Renal cortex interstitium (tissue), 11 donors: Measurements from ENCODE around the gene PPARGC1A. TPM values are rescaled to one million over a fixed set of nuclear protein-coding genes. Genes with fewer than 3 reads are reported as not detected.
A peak's percentile ranks its signal among the peaks of the same experiment; 100 is the strongest.

Source experiments
- DNase-seq, 11 donors: peaks; one replicate each; pipeline ENCODE4 v3.0.0-alpha.2; 2013; ENCODE audit warnings: low read depth in 9 of 11, low spot score in 4 of 11; ENCODE audit errors: extremely low read depth in 1 of 11
- polyA plus RNA-seq, 3 donors: library from polyadenylated mRNA; unstranded; fragments of 120-200 nt; gene quantifications; one replicate each; pipeline ENCODE4 v1.2.1, GENCODE V29; 2013; ENCODE audit not compliant: insufficient read length in 3 of 3

Gene PPARGC1A
- polyA plus RNA-seq, 3 donors, result 23.3 to 37.3 (median 30.0) TPM

GRCh38 chr4:23920716-23921446, 31.0 kb upstream of the PPARGC1A start:
- no peak for DNase-seq

DNA sequence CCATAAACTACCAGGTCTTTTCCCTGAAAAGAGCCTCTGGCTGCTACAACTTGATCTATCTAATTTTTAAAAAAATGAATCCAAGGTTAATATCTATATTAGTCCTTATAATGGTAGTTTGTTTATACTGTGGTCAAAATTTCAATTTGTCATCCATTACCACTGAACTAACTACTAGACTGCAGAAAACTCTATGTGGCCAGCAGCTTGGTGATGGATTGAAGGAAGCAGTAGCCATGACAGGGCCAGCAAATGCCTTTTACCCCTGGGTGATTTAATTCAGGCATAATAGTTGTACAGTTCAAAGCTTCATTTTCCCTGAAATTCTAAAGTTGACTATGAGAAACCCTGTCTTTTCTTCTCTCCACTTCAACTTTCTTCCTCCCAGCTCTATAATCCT, 30.4 kb upstream of the PPARGC1A start:
- DNase-seq, result no peak

DNA sequence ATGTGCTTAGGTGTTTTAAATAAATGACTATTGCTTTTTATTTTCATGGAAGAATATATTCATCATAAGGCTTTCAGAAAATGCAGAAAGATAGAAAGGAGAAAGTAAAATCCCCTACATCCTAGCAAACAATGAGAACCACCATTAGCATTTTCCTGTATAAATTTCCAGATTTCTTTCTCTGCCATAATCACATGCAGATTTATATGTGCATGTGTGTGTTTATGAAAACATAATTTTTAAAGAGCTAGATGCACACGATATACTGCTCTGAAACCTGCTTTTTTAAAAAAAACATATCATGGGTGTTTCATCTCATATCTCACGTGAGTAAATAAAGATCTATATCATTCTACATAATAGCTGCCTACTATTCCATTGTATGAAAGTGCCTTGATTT, 26.4 kb upstream of the PPARGC1A start:
- no peak for DNase-seq

DNA sequence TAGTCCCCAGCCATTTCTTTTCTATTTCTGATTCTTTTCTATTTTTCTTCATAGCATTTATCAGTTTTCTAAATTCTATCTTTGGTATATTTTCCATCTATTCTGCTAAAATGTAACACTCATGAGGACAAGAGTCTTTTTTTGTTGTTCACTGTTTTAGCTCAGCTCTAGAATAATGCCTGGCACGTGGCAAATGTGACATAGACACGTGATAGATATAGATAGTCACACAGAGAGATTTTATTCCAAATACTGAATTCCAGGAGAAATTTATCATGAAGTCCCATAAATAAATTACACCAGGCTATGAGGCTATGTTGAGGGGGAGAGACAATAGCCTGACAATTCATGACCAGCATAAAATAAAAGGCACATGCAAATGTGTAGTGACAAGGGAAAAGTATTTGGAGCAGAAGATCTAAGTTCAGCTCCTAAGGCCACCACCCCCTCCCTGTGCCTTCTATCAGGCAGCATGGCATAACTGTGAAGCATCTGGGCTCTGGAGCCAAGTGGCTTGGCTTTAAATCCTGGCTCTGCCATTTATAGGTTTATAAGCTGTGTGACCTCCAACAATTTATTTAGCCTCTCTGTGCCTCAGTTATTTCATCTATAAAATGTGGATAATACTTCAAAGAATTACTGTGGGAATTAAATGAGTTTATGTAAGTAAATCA, 25.7 kb upstream of the PPARGC1A start:
- no peak for DNase-seq

DNA sequence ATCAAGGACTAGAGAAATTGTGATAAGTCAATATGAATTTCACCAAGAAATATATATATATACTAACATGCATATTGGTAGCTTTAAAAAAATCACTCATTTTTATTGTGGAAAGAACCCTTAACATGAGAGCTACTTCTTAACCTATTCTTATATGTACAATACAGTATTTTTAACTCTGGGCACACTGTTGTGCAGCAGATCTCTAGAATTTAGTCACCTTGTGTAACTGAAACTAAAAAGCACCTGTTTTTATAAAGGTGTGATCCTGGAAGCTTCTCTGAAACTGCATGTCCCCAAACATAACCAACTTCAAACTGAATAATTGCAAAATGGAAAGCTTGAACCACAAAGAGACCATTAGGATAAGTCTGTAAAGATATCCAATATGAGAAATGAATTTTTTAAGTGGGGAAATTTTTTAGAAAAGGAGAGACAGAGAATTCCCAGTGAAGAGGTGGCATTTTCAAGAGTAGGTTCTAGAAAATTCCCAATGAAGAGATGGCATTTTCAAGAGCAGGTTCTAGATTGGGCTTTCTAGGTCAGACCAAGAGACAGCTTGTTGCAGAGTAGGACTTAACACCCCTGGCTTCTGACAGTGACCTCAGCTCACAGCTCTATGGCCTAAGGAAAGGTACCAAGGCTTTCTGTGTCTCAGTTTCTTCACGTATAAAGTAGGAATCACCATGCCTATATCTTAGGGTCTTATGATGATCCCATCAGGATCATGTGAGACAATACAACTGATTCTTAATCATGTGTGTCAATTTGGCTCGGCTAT, 22.0 kb upstream of the PPARGC1A start:
- DNase-seq, result no peak

DNA sequence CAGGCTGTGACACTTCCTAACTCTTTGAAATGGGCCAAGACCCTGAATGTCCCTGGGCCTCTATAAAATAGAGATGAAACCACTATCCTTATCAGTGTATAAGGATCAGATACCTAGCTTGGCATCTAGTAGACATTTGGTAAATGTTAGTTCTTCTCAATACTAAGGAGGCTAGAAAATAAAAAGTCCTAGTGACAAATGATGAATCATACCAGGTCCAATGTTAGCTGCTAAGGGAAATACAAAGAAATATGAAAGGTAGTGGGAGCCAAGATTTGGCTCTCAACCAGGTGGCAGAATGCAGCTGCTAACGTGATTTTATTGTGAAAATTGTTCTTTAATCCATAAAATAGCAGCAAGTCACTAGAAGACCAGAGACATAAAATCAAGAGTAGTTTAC, 19.8 kb upstream of the PPARGC1A start:
- no peak for DNase-seq

DNA sequence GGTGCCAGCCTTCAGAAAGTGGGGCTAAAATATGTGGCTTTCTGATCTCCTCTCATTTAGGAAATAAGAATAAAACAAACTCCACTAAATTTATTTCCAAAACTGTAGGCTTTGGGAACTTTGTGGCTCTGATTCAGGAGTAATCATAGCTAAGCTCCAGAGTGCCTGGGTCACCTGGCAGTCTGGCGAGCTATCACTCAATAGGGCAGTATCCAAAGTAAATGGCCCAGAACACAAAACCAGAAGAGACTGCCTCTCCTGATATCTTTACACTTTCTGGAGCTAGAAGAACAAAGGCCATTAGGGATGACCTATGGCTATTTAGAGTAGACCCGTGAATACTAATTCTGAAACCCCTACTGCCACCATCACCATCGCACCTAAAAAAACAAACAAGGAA, 17.0 kb upstream of the PPARGC1A start:
- DNase-seq, result no peak

DNA sequence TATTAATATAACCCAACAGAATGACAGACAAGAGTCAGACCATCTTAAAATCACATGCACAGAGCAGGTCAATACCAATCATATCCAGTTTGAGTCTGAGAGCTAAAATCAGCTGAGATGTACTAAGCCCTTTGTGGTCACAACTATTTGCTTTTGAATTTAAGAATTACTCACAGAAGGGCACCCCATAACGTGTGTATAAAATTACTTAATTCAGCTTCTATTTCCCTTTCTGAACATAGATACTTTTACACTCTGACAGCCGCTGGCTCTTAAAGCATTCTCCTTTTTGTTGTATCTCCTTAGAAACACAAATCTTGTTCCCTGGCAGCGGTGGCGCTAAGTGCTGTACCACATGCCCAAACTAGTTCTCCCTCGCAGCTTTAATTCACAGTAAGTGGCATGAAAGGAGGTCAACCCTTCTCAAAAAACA, 14.8 kb upstream of the PPARGC1A start:
- no peak for DNase-seq

- no peak for DNase-seq
These were observed 14.1 kb upstream of the PPARGC1A start for GRCh38 chr4:23903859-23904438.

DNA sequence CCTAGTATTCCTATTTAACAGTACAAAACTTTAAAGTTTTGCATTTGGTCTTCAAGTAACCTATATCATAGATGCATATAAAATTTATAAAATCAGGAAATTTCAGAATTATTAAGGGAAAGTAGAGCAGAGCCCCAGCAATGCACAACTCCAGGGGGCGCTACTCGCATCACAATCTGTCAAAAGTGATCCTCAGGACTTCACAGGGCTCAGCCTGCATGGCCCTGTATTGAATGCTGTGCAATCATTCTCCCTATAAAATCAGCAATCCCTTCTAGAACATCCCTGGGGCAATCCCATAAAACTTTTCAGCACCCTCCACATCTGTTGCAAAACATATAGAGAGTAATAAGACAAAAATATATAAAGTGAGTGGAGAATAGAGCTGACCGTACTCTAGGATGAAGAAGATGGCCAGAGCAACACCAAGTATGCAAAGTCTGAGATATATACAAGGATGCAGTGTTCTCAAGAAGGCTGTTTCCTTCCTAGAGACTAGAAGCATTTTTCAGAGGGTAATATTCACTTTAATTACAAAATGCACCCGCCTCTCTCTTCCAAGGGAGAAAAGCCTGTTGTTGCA, 12.5 kb upstream of the PPARGC1A start:
- DNase-seq, result no peak

DNA sequence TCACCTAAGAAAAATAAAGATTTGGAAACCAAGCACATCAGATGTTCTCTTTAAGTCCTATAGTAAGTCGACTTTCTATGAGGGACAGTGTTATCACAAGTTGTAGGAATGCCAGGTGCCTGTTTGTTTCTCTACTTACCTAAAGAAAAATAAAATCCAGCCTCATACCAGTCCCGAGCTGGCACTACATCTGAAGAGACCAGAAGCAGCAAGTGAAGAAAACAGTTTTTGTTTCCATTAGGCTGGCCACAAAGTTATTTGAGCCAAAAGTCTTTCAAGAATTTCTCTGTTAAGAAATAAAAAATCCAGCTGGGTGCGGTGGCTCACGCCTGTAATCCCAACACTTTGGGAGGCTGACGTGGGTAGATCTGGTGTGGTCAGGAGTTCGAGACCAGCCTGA, 10.8 kb upstream of the PPARGC1A start:
- no peak for DNase-seq

GRCh38 chr4:23899565-23899964, 9.7 kb upstream of the PPARGC1A start:
- no peak for DNase-seq

GRCh38 chr4:23897564-23898109, 7.8 kb upstream of the PPARGC1A start:
- no peak for DNase-seq

DNA sequence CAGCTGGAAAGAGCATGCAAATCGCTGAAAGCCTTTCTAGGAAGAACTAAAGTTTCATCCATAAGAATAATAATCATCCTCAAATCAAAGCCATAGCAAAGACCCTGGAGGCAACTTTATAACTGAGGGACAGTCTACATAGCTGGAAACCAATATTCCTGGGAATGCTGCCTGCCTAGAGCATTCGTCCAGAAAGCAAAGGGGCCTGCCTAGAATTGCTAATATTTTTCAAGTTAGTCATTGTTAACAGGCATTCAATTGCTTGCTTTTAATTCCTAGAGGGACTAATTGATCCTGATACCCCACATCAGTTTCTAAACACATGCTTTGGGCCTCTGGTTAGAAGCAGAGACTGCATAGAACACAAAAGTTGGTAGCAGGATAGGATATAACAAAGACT, 4.2 kb upstream of the PPARGC1A start:
- DNase-seq, result no peak

DNA sequence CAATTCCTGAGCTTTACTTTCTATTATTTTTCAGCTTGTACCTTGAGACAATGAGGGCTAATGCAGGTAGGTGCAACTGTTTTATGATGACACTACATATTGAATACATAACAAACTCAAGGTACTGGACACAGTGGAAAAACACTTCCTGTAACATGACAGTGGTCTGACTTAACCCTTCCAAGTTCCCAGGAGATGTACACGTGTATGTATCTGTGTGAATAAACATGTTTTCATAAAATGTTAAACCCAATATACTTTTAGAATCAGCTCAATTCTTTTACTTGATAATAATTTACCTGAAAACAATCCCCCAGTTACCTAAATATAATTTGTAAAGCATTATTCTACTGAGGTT, 1.2 kb upstream of the PPARGC1A start:
- DNase-seq, result no peak

DNA sequence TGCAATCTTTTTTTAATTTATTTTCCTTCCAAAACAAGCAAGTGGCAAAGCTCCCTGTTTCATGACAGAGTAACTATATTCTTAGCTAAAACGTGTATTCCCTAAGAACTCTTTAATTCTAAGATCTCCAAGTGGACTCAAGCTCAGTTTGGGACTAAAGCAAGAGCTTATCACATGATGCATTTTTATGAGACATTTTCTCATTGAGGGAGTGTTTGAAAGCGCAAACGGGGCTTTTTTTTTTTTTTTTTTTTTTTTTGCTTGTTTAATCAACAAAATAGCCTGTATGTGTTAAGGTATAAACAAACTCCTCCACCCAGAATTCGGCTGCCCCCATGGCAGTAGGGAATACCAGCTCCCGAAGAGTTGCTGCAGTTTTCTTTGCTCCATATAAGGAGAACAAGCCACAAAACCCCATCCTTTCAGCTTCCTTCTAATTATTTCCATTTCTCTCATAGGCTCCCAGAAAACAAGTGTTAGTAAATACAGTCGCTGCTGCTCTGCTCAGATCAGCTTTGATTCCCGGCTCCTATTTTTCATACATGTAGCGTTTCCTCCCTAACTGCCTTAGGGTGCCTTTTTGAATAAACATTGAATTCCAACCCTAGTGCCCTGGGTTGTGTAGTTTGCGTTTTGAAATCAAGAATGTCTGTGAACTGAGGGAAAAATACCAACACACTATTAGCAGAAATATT, 669 bp upstream of the PPARGC1A start:
- DNase-seq, result no peak

DNA sequence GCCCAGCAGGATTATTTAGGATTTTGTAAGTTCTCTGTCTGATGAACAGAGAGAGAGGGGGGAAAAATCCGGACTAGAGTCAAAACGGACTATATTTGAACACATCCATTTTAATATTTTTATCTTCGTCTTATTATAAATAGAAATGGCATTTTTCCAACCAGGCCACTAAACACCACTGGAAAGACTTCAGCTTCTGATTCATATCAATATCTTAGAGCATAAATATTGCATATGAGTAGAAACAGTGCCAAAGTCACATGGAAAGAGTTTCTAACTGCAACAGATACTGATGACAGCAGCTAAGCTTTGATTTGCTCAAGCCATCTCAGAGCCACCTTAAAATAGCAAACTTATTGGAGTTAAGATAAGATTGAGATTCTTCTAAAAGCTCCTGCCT, 456 bp downstream of the PPARGC1A start:
- no peak for DNase-seq

DNA sequence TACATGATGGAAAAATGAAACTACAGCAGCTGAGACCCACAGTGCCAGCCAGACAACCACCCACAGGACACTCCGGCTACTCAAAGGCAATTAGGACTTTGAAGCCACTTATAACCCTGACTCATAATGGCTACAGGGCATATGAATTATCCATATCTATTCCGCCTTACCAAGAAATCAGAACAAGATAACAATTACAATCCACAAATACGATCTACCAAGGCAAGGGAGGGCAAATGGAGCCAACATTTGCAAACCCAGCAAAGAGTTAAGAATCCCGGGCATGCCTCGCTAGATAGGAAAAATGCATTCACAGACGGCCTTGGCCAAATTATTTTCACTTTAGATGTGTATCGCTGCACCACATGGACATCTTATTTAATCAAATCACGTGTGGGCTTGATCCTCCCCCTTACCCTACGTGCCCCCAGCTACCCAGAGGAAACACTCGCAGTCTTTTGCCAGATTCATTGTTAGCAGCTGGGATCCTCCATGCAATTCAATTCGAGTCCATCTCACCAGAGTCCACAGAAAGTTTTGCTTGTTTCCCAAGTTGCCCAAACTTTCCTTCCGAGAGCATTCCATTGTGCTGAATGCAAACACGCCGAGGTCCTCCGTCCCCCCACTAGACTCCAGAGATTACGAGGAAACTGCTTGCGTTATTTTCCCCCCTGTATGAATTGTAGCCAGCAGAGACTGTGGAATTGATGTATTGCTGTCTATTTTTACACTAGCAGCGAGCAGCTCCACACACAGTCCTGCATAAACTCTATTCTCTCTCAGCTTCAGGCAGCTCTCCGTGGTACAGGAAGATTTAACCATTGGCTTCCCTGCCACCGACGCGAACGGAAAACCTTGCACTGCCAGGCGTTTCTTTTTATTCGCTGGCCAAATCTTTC, 1.2 kb downstream of the PPARGC1A start:
- DNase-seq, result peak in 4 of 11 donors; percentile 23 to 60 (median 33)
